ENCODE data around the gene TMEM151A. TPM values are rescaled to one million over a fixed set of nuclear protein-coding genes. Genes with fewer than 3 reads are reported as not detected.

Gene TMEM151A
- total RNA-seq, 4 donors from 2014 or later, result 0.27 to 0.35 TPM; not detected in 2

DNA sequence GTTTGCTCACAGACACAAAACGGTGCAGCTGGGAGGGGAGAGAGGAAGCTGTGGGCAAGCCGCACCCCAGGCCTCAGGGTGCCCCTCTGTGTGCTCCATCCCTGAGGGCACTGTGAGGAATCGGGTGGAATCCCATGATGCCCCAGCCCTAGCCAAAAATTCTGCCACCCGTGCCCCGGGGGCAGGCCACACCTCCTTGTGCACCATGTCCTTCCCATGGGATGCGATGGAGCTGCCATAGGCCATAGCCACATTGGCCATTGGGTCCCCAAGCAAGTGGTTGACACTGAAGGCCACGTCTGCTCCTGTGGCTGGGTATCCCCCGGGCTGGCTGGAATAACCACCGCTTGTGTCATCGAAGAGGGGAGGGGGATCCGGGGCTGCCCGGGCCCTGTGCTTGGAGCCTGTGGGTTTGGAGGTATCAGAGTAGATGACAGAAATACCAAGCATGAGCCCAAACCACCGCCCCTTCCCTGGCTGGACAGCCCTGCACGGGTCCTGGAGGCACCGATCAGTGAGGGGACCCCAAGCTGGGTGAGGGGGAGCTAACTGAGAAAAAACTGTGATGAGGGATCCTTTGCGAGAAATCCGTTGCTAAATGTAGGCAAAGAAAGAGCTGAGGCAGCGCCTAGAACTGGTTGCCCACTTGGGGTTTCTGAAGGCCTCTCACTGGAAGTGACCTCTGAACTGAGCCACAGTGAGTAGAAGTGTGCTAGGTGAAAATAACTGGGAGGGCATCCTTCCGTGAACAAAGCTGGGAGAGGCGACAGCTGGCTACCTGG is 3.6 kb upstream of the TMEM151A start:
- H3K27me3 ChIP-seq, result peaks cover 0 to 10% of the 10 kb centered on the region in 2 donors

GRCh38 chr11:66288671-66289547 is 2.8 kb upstream of the TMEM151A start, which contains the start of gene YIF1A:
YIF1A (minus strand) TSS chr11:66289143; CDS start chr11:66288985, 158 bp downstream.
- H3K4me3 ChIP-seq, result peak within 1 kb of the TSS; percentile 85 to 98 (median 93)
- H3K4me1 ChIP-seq, result peaks cover 0 to 30% (median 21%) of the 10 kb centered on the region in 4 donors
- DNase-seq, result peak; percentile 96 to 99 (median 98)
- H3K9me3 ChIP-seq, result no peaks in the 10 kb centered on the region
- peaks cover 0 to 10% of the 10 kb centered on the region in 2 donors for H3K27me3 ChIP-seq
- peak within 1 kb of the TSS; percentile 96 to 99 (median 98) for H3K27ac ChIP-seq
- TF ChIP-seq, protein P1, sequence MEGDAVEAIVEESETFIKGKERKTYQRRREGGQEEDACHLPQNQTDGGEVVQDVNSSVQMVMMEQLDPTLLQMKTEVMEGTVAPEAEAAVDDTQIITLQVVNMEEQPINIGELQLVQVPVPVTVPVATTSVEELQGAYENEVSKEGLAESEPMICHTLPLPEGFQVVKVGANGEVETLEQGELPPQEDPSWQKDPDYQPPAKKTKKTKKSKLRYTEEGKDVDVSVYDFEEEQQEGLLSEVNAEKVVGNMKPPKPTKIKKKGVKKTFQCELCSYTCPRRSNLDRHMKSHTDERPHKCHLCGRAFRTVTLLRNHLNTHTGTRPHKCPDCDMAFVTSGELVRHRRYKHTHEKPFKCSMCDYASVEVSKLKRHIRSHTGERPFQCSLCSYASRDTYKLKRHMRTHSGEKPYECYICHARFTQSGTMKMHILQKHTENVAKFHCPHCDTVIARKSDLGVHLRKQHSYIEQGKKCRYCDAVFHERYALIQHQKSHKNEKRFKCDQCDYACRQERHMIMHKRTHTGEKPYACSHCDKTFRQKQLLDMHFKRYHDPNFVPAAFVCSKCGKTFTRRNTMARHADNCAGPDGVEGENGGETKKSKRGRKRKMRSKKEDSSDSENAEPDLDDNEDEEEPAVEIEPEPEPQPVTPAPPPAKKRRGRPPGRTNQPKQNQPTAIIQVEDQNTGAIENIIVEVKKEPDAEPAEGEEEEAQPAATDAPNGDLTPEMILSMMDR (IDR thresholded peaks at IDR 0.05), result peak in 2 of 6 experiments; percentile 4 to 9
- TF ChIP-seq POLR2A (IDR thresholded peaks at IDR 0.05), result peak; percentile 79 to 83
- H3K36me3 ChIP-seq, result peaks cover 0 to 16% (median 0%) of the 10 kb centered on the region in 3 donors

More for the DNA sequence above, 3.6 kb upstream of the TMEM151A start:
- H3K4me3 ChIP-seq, result peak overlapping the region; percentile 85 to 98 (median 93)
- peak overlapping the region; percentile 96 to 99 (median 98) for H3K27ac ChIP-seq
- TF ChIP-seq POLR2A (IDR thresholded peaks at IDR 0.05), result no peak
- TF ChIP-seq, protein P1 (IDR thresholded peaks at IDR 0.05), result no peak
- no peak for DNase-seq
- H3K36me3 ChIP-seq, result peaks cover 0 to 16% (median 0%) of the 10 kb centered on the region in 3 donors
- H3K4me1 ChIP-seq, result peaks cover 0 to 30% (median 21%) of the 10 kb centered on the region in 4 donors
- no peaks in the 10 kb centered on the region for H3K9me3 ChIP-seq

DNA sequence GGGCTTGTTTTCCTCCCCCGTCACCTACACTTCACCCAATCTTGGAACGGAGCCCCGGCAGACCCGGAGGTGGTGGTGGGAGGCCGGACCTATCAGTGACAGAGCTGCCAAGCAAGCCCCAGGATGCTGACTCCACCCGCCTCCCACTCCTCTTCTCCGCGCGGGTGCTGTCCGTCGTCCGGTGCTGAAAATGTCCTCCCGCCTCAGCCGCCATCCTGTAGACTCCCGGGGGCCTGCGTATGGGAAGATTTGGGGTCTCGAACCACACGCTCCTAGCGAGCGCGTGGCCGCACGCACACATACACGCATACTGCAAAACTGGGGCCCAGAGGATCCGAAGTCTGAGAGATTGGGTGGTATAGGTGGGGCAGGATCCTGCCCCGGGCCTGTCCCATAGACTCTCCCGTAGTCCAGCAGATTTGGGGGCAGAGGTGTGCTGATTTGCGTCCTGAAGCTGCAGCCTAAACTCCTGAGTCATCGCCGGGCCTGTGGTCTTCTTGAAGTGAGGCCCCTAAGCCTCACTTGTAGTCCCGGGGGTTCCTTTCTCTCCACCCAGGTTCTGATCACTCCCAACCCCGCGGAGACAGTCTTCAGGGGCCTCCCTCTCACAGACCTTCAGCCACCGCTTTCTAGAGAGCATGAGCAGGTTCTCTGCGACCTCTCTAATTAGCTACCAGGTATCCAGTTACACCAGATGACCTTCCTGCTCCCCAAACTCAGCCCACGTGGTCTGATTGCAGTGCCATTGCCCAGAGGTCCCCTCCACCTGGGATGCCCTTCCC is 2.0 kb upstream of the TMEM151A start:
- no peaks in the 10 kb centered on the region for H3K9me3 ChIP-seq
- peak overlapping the region; percentile 85 to 98 (median 93) for H3K4me3 ChIP-seq

GRCh38 chr11:66290330-66290621 is 1.4 kb upstream of the TMEM151A start:
- peaks cover 0 to 30% (median 21%) of the 10 kb centered on the region in 4 donors for H3K4me1 ChIP-seq
- TF ChIP-seq, protein P1 (IDR thresholded peaks at IDR 0.05), result no peak
- TF ChIP-seq POLR2A (IDR thresholded peaks at IDR 0.05), result no peak
- no peaks in the 10 kb centered on the region for H3K9me3 ChIP-seq
- DNase-seq, result no peak
- H3K27me3 ChIP-seq, result peaks cover 0 to 10% of the 10 kb centered on the region in 2 donors
- no peak overlapping the region for H3K27ac ChIP-seq
- peaks cover 0 to 3% (median 0%) of the 10 kb centered on the region in 3 donors for H3K36me3 ChIP-seq
- peak overlapping the region in 1 of 4 donors; percentile 95 for H3K4me3 ChIP-seq

More for the DNA sequence above, 2.0 kb upstream of the TMEM151A start:
- H3K36me3 ChIP-seq, result peaks cover 0 to 8% (median 0%) of the 10 kb centered on the region in 3 donors
- peaks cover 0 to 30% (median 21%) of the 10 kb centered on the region in 4 donors for H3K4me1 ChIP-seq
- TF ChIP-seq POLR2A (IDR thresholded peaks at IDR 0.05), result no peak
- TF ChIP-seq, protein P1 (IDR thresholded peaks at IDR 0.05), result no peak
- peaks cover 0 to 10% of the 10 kb centered on the region in 2 donors for H3K27me3 ChIP-seq
- peak overlapping the region; percentile 80 to 99 (median 96) for H3K27ac ChIP-seq
- DNase-seq, result peak in 2 of 3 donors; percentile 73 to 87

DNA sequence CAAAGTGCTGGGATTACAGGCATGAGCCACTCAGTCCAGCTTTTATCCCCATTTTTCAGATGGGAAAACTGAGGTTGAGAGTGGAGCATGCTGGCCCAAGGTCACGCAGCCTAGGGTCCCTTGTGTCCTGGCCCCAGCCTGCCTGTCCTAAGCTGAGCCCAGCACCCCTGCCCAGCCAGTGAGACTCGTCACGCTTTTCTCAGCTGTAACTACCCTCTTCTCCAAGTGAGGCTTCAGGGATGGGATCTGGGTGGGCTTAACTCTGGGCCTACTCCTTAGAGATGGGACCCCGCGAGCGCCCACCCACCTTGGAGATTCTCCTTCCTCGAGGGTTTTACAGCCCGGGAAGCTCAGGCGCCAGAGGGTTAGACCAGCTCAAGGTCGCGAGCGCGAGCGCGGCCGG is 390 bp upstream of the TMEM151A start:
- Histone ChIP-seq H3K4me3 (peak overlapping the region in 3 of 4 donors; percentile 47 to 51 (median 51)), H3K27ac (no peak overlapping the region), H3K9me3 (no peaks in the 10 kb centered on the region), H3K4me1 (peaks cover 0 to 30% (median 21%) of the 10 kb centered on the region in 4 donors), H3K27me3 (peaks cover 0 to 10% of the 10 kb centered on the region in 2 donors), H3K36me3 (no peaks in the 10 kb centered on the region)
- TF ChIP-seq, protein P1 (IDR thresholded peaks at IDR 0.05), result no peak
- TF ChIP-seq POLR2A (IDR thresholded peaks at IDR 0.05), result no peak
- DNase-seq, result no peak

Data from Peyer's patch (tissue), 4 donors.